A549 (cell line): ENCODE data around the gene JAG2. TPM values are rescaled to one million over a fixed set of nuclear protein-coding genes. Genes with fewer than 3 reads are reported as not detected.

Experiments
- ATAC-seq, 2 experiments: fragments of 200-7000 bp in 1 of 2; fragments of >200 bp in 1 of 2; cut with Nextera tagmentation in 1 of 2; cut with Tn5 transposase in 1 of 2; 3 replicates each; pipeline versions ENCODE4 v1.8.0 to v1.9.1; 2018 to 2020; ENCODE audit warnings: mild to moderate bottlenecking in 1 of 2, moderate library complexity in 1 of 2
- CTCF ChIA-PET: fragments of 300-600 bp; sonication (Branson Sonifier 250); formaldehyde crosslinking; extraction: SDS; loops from one replicate; lab custom pipeline; 2021; ENCODE audit warnings: antibody characterized with exemption, inconsistent platforms; lab: Yijun Ruan, JAX
- POLR2A ChIA-PET: fragments of 350-600 bp; formaldehyde crosslinking; extraction: SDS; loops from one replicate; lab custom pipeline; 2021; ENCODE audit warnings: antibody characterized with exemption, inconsistent platforms; lab: Yijun Ruan, JAX
- DNase-seq, 2 experiments: peaks; one replicate each; pipeline versions ENCODE4 v3.0.0 to v3.0.0-alpha.2; 2011 to 2016; ENCODE audit warnings: low read depth in 1 of 2, low spot score in 1 of 2
- FAIRE-seq: peaks from 2 replicates; lab custom pipeline; 2011; peaks lifted over from hg19 to GRCh38; lab: Jason Lieb, UNC
- H3K27ac ChIP-seq, 2 experiments: fragments of >200 bp; sonication (Bioruptor Twin); formaldehyde crosslinking; 3 replicates each; pipeline ENCODE4 v1.5.1; 2016 to 2017
- H3K4me1 ChIP-seq: fragments of >200 bp; sonication (Bioruptor Twin); formaldehyde crosslinking; 3 replicates; pipeline ENCODE4 v1.6.1; 2016
- H3K4me2 ChIP-seq: fragments of >200 bp; sonication (Bioruptor Twin); formaldehyde crosslinking; 3 replicates; pipeline ENCODE4 v1.6.1; 2016
- H3K4me3 ChIP-seq: fragments of >200 bp; sonication (Bioruptor Twin); formaldehyde crosslinking; 3 replicates; pipeline ENCODE4 v1.5.1; 2016
- H3K9me3 ChIP-seq: fragments of >200 bp; sonication (Bioruptor Twin); formaldehyde crosslinking; 3 replicates; pipeline ENCODE4 v1.6.1; 2016
- ATOH8 ChIP-seq: fragments of 250-450 bp; sonication (Bioruptor Pico); IDR thresholded peaks from 2 replicates; pipeline ENCODE4 v1.5.0; 2020; ENCODE audit warnings: low read depth, mild to moderate bottlenecking, moderate library complexity
- BCL3 ChIP-seq: fragments of >200 bp; sonication (Bioruptor Twin); formaldehyde crosslinking; IDR thresholded peaks from 3 replicates; pipeline ENCODE4 v1.6.1; 2016
- BHLHE40 ChIP-seq: IDR thresholded peaks from 2 replicates; pipeline ENCODE4 v1.6.1; 2012; ENCODE audit warnings: low read depth, low read length, inconsistent platforms
- CBX8 ChIP-seq: fragments of 200-600 bp; sonication (generic); IDR thresholded peaks from 2 replicates; pipeline ENCODE4 v1.6.1; 2016
- E2F6 ChIP-seq: IDR thresholded peaks from 2 replicates; pipeline ENCODE4 v1.6.1; 2012; ENCODE audit warnings: low read depth, borderline replicate concordance
- EHF ChIP-seq: fragments of 250-450 bp; sonication (Bioruptor Pico); IDR thresholded peaks from 2 replicates; pipeline ENCODE4 v1.5.0; 2020; ENCODE audit warnings: mild to moderate bottlenecking
- ELK1 ChIP-seq: fragments of 150-350 bp; IDR thresholded peaks from 2 replicates; pipeline ENCODE4 v1.6.1; 2014; ENCODE audit warnings: low read depth, mild to moderate bottlenecking, low read length
- FOXS1 ChIP-seq: fragments of 250-450 bp; sonication (Bioruptor Pico); IDR thresholded peaks from 2 replicates; pipeline ENCODE4 v1.5.0; 2020; ENCODE audit warnings: mild to moderate bottlenecking, moderate library complexity
- HDAC2 ChIP-seq: fragments of 200-600 bp; sonication (generic); IDR thresholded peaks from 2 replicates; pipeline ENCODE4 v1.6.1; 2016
- HES2 ChIP-seq: fragments of >200 bp; sonication (Bioruptor Twin); formaldehyde crosslinking; IDR thresholded peaks from 2 replicates; pipeline ENCODE4 v1.6.1; 2016
- HMGXB4 ChIP-seq: fragments of 250-450 bp; sonication (Bioruptor Pico); IDR thresholded peaks from 2 replicates; pipeline ENCODE4 v1.5.0; 2021; ENCODE audit warnings: mild to moderate bottlenecking, moderate library complexity, borderline replicate concordance
- KDM1A ChIP-seq: fragments of 200-600 bp; sonication (generic); IDR thresholded peaks from 2 replicates; pipeline ENCODE4 v1.6.1; 2016; ENCODE audit warnings: low read depth, mild to moderate bottlenecking
- MAX ChIP-seq: IDR thresholded peaks from 2 replicates; pipeline ENCODE4 v1.6.1; 2012
- NPAS2 ChIP-seq: fragments of 250-450 bp; sonication (Bioruptor Pico); IDR thresholded peaks from 2 replicates; pipeline ENCODE4 v1.8.0; 2022; ENCODE audit warnings: mild to moderate bottlenecking, moderate library complexity, borderline replicate concordance
- POLR2AphosphoS2 ChIP-seq: conservative IDR thresholded peaks from 2 replicates; pipeline ENCODE4 v1.6.1; 2012; ENCODE audit warnings: low read length, improper control_type of control experiment, inconsistent platforms
- RARB ChIP-seq: fragments of 250-450 bp; sonication (Bioruptor Pico); IDR thresholded peaks from 2 replicates; pipeline ENCODE4 v1.8.0; 2021; ENCODE audit warnings: mild to moderate bottlenecking, moderate library complexity
- RCOR1 ChIP-seq: fragments of 150-350 bp; IDR thresholded peaks from 2 replicates; pipeline ENCODE4 v1.6.1; 2014; ENCODE audit warnings: antibody characterized with exemption, low read length, low read depth
- SREBF2 ChIP-seq: fragments of 450-650 bp; IDR thresholded peaks from 2 replicates; pipeline ENCODE4 v1.6.1; 2014; ENCODE audit warnings: mild to moderate bottlenecking, moderate library complexity
- TP53 ChIP-seq: fragments of 250-450 bp; sonication (Bioruptor Pico); IDR thresholded peaks from 2 replicates; pipeline ENCODE4 v1.5.0; 2021; ENCODE audit warnings: mild to moderate bottlenecking, moderate library complexity
- ZC3H11A ChIP-seq: fragments of 450-650 bp; IDR thresholded peaks from 2 replicates; pipeline ENCODE4 v1.6.1; 2014; ENCODE audit warnings: antibody characterized with exemption, mild to moderate bottlenecking
- ZNF302 ChIP-seq: fragments of 250-450 bp; sonication (Bioruptor Pico); IDR thresholded peaks from 2 replicates; pipeline ENCODE4 v1.9.0; 2021; ENCODE audit warnings: inconsistent platforms, mild to moderate bottlenecking, moderate library complexity
- WGBS: methylation state at CpG from one replicate; pipeline ENCODE4 v1.1.6; 2017; ENCODE audit errors: missing lambda C conversion rate; 5-methylcytosine and 5-hydroxymethylcytosine counted together
- polyA plus RNA-seq, 4 experiments: library from polyadenylated mRNA; depleted of rRNA in 3 of 4; stranded (reverse); fragments of >200 nt; fragmentation: RNase III in 1 of 4; extraction: RNeasy Plus Mini Kit Qiagen cat#74134 plus additional on column Dnase treatment in 1 of 4; gene quantifications; 2 replicates in 3 of 4; 3 replicates in 1 of 4; pipeline ENCODE4 v1.2.3, GENCODE V29; 2011 to 2017

Gene JAG2
- polyA plus RNA-seq, 2 of the 4 experiments (the other 2 are of a cell fraction): 5.9 to 20.4 TPM

- no peak for TF ChIP-seq ATOH8 (CRISPR knock-in tag)
- no peak for TF ChIP-seq HES2
- no peak for TF ChIP-seq RARB
Observed at GRCh38 chr14:105209091-105209490, 40.5 kb upstream of the JAG2 start (continued).

GRCh38 chr14:105208738-105209075, 40.1 kb upstream of the JAG2 start:
- FAIRE-seq (no peak), ATAC-seq (no peak), DNase-seq (no peak)
- TF ChIP-seq BCL3 (no peak), SREBF2 (no peak), E2F6 (no peak), RARB (no peak), HDAC2 (no peak), ZNF302 (CRISPR knock-in tag) (no peak), POLR2AphosphoS2 (no peak), ATOH8 (CRISPR knock-in tag) (no peak), ZC3H11A (no peak), FOXS1 (CRISPR knock-in tag) (no peak), ELK1 (no peak), NPAS2 (CRISPR knock-in tag) (no peak), CBX8 (no peak)
- no peak overlapping the region for H3K4me3 ChIP-seq
- WGBS: 90% methylated on average over 7 of the region's 12 CpGs
- no peak overlapping the region for H3K4me2 ChIP-seq
- peaks cover 31% of the 10 kb centered on the region for H3K4me1 ChIP-seq
- CTCF ChIA-PET: interaction anchor here (0.5 to 1.9 kb wide), 4 partner anchors 57 to 145 kb away, joined by 3 to 6 read pairs (median 4); no protein-coding TSS in a partner anchor
- no peak overlapping the region for H3K27ac ChIP-seq
- POLR2A ChIA-PET: no interaction called here
- H3K9me3 ChIP-seq: no peaks in the 10 kb centered on the region

GRCh38 chr14:105207996-105208737, 39.6 kb upstream of the JAG2 start:
- ChIA-PET CTCF (interaction anchor here (1.4 to 1.9 kb wide), 2 partner anchors 118 to 146 kb away, joined by 3 to 4 read pairs; no protein-coding TSS in a partner anchor), POLR2A (no interaction called here)
- no peak for FAIRE-seq
- H3K4me1 ChIP-seq: peaks cover 34% of the 10 kb centered on the region
- TF ChIP-seq HDAC2 (no peak), ZC3H11A (no peak)
- H3K27ac ChIP-seq: no peak overlapping the region
- no peak overlapping the region for H3K4me2 ChIP-seq
- 91% methylated on average over 21 of the region's 25 CpGs for whole genome bisulfite sequencing
- no peak overlapping the region for H3K4me3 ChIP-seq
- no peaks in the 10 kb centered on the region for H3K9me3 ChIP-seq
- ATAC-seq: no peak
- DNase-seq: no peak

GRCh38 chr14:105207460-105207901, 38.9 kb upstream of the JAG2 start:
- WGBS: 69% methylated on average over 7 of the region's 13 CpGs
- Histone ChIP-seq H3K27ac (peak overlapping the region in 1 of 2 experiments; percentile 27; a peak in 2 of 6 replicates), H3K4me2 (no peak overlapping the region), H3K4me1 (peaks cover 36% of the 10 kb centered on the region), H3K9me3 (no peaks in the 10 kb centered on the region), H3K4me3 (no peak overlapping the region)
- CTCF ChIA-PET: interaction anchor here (0.5 to 1.5 kb wide), 3 partner anchors 36 to 166 kb away, joined by 4 read pairs; no protein-coding TSS in a partner anchor
- TF ChIP-seq HES2: no peak
- TF ChIP-seq BHLHE40: no peak
- TF ChIP-seq NPAS2 (CRISPR knock-in tag): no peak
- TF ChIP-seq HMGXB4 (CRISPR knock-in tag): no peak
- no peak for TF ChIP-seq KDM1A
- TF ChIP-seq RCOR1: no peak
- TF ChIP-seq EHF: no peak
- TF ChIP-seq TP53: no peak
- no peak for TF ChIP-seq POLR2AphosphoS2
- TF ChIP-seq MAX: no peak
- FAIRE-seq (no peak), DNase-seq (peak in 1 of 2 experiments; percentile 55), ATAC-seq (peak; percentile 9 to 19; a peak in 3 of 6 replicates)
- POLR2A ChIA-PET: no interaction called here
